Superior temporal gyrus (tissue), 1 donor: ENCODE measurements around the gene SPATA31A3.
"Not testable (repeated sequence)": the region's sequence is repeated elsewhere in the genome, so short reads cannot be mapped to it uniquely, and the experiment has no call there.

ENCODE experiments used
- DNase-seq: peaks from one replicate; pipeline ENCODE4 v3.0.0-alpha.2; 2016; ENCODE audit errors: extremely low spot score

SPATA31A3 gene

GRCh38 chr9:66992450-66992849 is at the start of gene SPATA31A3:
Gene SPATA31A3 (minus strand): TSS chr9:66992550. CDS start chr9:66992521, 29 bp downstream.
- not testable (repeated sequence) for DNase-seq

GRCh38 chr9:66952576-66952975 is 39.8 kb downstream of the SPATA31A3 start:
- DNase-seq = not testable (repeated sequence)

GRCh38 chr9:66942400-66943155 is 49.8 kb downstream of the SPATA31A3 start:
- peak; percentile 4 for DNase-seq

GRCh38 chr9:66939878-66940830 is 52.2 kb downstream of the SPATA31A3 start:
- not testable (repeated sequence) for DNase-seq

- peak; percentile 8 for DNase-seq
These were observed 54.0 kb downstream of the SPATA31A3 start for GRCh38 chr9:66938322-66938721.

- DNase-seq = peak; percentile 5
These were observed 54.7 kb downstream of the SPATA31A3 start for GRCh38 chr9:66937662-66938061.
